K562 (cell line): ENCODE data around the gene NUCB2. TPM values are rescaled to one million over a fixed set of nuclear protein-coding genes. Genes with fewer than 3 reads are reported as not detected.

Experiments used
- CBX8 ChIP-seq: fragments of 200-600 bp; sonication (generic); IDR thresholded peaks from 2 replicates; pipeline ENCODE4 v1.6.1; 2012; ENCODE audit warnings: borderline replicate concordance, mixed run types, low read depth, mild to moderate bottlenecking, moderate library complexity, mixed read lengths, low read length, control low read depth, inconsistent platforms; ENCODE audit not compliant: poor library complexity, severe bottlenecking; ENCODE audit errors: extremely low read depth
- CSDE1 ChIP-seq, 2 experiments: fragments of 450-650 bp; IDR thresholded peaks; 2 replicates each; pipeline ENCODE4 v1.6.1; 2016; ENCODE audit warnings: mild to moderate bottlenecking in 1 of 2
- ETS2 ChIP-seq: IDR thresholded peaks from 2 replicates; pipeline ENCODE4 v1.6.1; 2016; ENCODE audit warnings: borderline replicate concordance, missing genetic modification characterization, mild to moderate bottlenecking, moderate library complexity, missing compliant biosample characterization; ENCODE audit not compliant: poor library complexity, severe bottlenecking
- MAX ChIP-seq: sonication (generic); formaldehyde crosslinking; IDR thresholded peaks from 2 replicates; pipeline ENCODE4 v1.9.0; 2022; ENCODE audit warnings: mild to moderate bottlenecking, missing genetic modification reagents
- MNT ChIP-seq, 2 experiments: fragments of 450-650 bp; conservative IDR thresholded peaks; 2 replicates each; pipeline ENCODE4 v1.6.1; 2017; ENCODE audit warnings: mild to moderate bottlenecking in 2 of 2, moderate library complexity in 2 of 2
- MTA1 ChIP-seq: fragments of 450-650 bp; IDR thresholded peaks from 2 replicates; pipeline ENCODE4 v1.6.1; 2017; ENCODE audit warnings: borderline replicate concordance
- TAF1 ChIP-seq: IDR thresholded peaks from 2 replicates; pipeline ENCODE4 v1.6.1; 2011; ENCODE audit warnings: mild to moderate bottlenecking, low read length, moderate library complexity; ENCODE audit not compliant: insufficient read depth, control insufficient read depth, severe bottlenecking; ENCODE audit errors: extremely low read depth
- UBTF ChIP-seq, 2 experiments: IDR thresholded peaks; 2 replicates each; pipeline ENCODE4 v1.6.1; 2012; ENCODE audit warnings: improper control_type of control experiment in 2 of 2, low read depth in 2 of 2, low read length in 2 of 2, borderline replicate concordance in 1 of 2
- ZBTB2 ChIP-seq: fragments of 450-650 bp; IDR thresholded peaks from 2 replicates; pipeline ENCODE4 v1.6.1; 2016; ENCODE audit warnings: antibody characterized with exemption
- ZBTB43 ChIP-seq: sonication (generic); formaldehyde crosslinking; IDR thresholded peaks from 2 replicates; pipeline ENCODE4 v1.8.0; 2023; ENCODE audit warnings: mild to moderate bottlenecking, missing genetic modification reagents
- ZEB2 ChIP-seq: fragments of 450-650 bp; IDR thresholded peaks from 2 replicates; pipeline ENCODE4 v1.6.1; 2016
- ZNF143 ChIP-seq: sonication (generic); formaldehyde crosslinking; IDR thresholded peaks from 2 replicates; pipeline ENCODE4 v1.9.0; 2022; ENCODE audit warnings: mild to moderate bottlenecking, missing genetic modification reagents
- ZNF384 ChIP-seq: IDR thresholded peaks from 2 replicates; pipeline ENCODE4 v1.6.1; 2012; ENCODE audit warnings: low read depth, low read length, improper control_type of control experiment
- ZNF395 ChIP-seq: fragments of 200-800 bp; sonication (Bioruptor generic); IDR thresholded peaks from 2 replicates; pipeline ENCODE4 v1.6.1; 2017; ENCODE audit warnings: missing genetic modification characterization, missing compliant biosample characterization
- polyA plus RNA-seq, 8 experiments: library from polyadenylated mRNA; depleted of rRNA in 4 of 8; stranded (reverse) in 5 of 8; unstranded in 3 of 8; fragments of >200 nt; fragmentation: Nextera tagmentation in 2 of 8; fragmentation: Illumina TruSeq in 1 of 8; extraction: Ambion mirVana in 2 of 8; extraction: Trizol in 1 of 8; gene quantifications; 2 replicates each; pipeline versions ENCODE4 v1.2.1 to v1.2.3, GENCODE V29; 2011 to 2014; ENCODE audit warnings: inconsistent platforms in 1 of 8, missing spikeins in 1 of 8
- total RNA-seq, 7 experiments: library from RNA; depleted of rRNA in 6 of 7; stranded (reverse); fragments of >200 nt in 6 of 7; fragmentation: Illumina TruSeq in 2 of 7; extraction: Trizol in 2 of 7; gene quantifications; 2 replicates each; pipeline versions ENCODE4 v1.2.1 to v1.2.3, GENCODE V29; 2011 to 2021; ENCODE audit warnings: low replicate concordance in 1 of 7

NUCB2 gene
- total and polyA plus RNA-seq, 9 of the 15 experiments (the other 6 are each of a cell fraction or from before 2014, with no cell fraction given) = 54.0 to 108 (median 84.6) TPM

GRCh38 chr11:17276236-17277023 is at the start of gene NUCB2 (continued):
- no peak for TF ChIP-seq ETS2 (tag)
- 0 out of 4 replicates have a peak, but pooled peaks of 1 of the 2 experiments have one; percentile 47 for TF ChIP-seq MNT (conservative IDR thresholded peaks at IDR 0.05)
- TF ChIP-seq MAX = peak; percentile 59; the same call in 1 of the 2 replicates
- peak; percentile 41 for TF ChIP-seq TAF1
- no peak; a peak in 1 of 4 replicates for TF ChIP-seq UBTF (IDR thresholded peaks at IDR 0.05; ENCODE audit: borderline replicate concordance in 1 of 2, low read depth in 2 of 2, low read length in 2 of 2)
- no peak for TF ChIP-seq ZNF384
- peak; percentile 78 for TF ChIP-seq ZBTB43 (CRISPR knock-in tag)
- peak; percentile 61; the same call in 1 of the 2 replicates for TF ChIP-seq ZEB2
- 0 out of 2 replicates have a peak, but pooled peaks have one; percentile 2 for TF ChIP-seq MTA1
- no peak; the same call in 1 of the 2 replicates for TF ChIP-seq ZNF143
- TF ChIP-seq ZBTB2 = peak; percentile 55; the same call in 1 of the 2 replicates
- TF ChIP-seq CSDE1 (IDR thresholded peaks at IDR 0.05) = peak in 1 of 2 experiments; percentile 93; a peak in 2 of 4 replicates
- no peak for TF ChIP-seq CBX8
- TF ChIP-seq ZNF395 (CRISPR knock-in tag) = no peak; the same call in 1 of the 2 replicates
